ENCODE measurements around the gene GNS.

DNA sequence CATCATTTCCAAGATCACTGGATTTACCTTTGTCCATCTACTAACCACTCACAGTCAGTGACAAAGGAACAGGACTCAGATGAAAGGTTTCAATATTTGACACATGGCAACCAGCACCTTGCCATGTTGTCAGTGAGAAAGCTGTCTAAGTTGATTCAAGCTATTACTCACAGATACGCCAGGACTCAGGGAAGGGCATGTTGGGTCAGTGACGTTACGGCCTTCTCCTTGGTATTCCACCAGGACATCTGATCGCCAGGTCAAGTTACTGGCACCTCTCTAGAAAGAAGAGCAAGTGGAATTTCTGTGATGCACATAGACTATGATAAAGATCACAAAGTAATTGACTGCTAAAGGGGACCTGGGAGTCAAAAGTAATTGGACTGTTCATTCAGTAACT is 36.4 kb downstream of the GNS start:
- TF ChIP-seq POLR2A (IDR thresholded peaks at IDR 0.05; ENCODE audit: low read depth, low read length): no peak
- TF ChIP-seq, protein P1, sequence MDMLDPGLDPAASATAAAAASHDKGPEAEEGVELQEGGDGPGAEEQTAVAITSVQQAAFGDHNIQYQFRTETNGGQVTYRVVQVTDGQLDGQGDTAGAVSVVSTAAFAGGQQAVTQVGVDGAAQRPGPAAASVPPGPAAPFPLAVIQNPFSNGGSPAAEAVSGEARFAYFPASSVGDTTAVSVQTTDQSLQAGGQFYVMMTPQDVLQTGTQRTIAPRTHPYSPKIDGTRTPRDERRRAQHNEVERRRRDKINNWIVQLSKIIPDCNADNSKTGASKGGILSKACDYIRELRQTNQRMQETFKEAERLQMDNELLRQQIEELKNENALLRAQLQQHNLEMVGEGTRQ (IDR thresholded peaks at IDR 0.05; ENCODE audit: borderline replicate concordance, low read depth, low read length): no peak
- no peak for TF ChIP-seq RB1 (IDR thresholded peaks at IDR 0.05; ENCODE audit: borderline replicate concordance)

All from GM12878 (cell line).